Right lobe of liver (tissue), 6 donors: ENCODE measurements around the gene PINK1. TPM values are rescaled to one million over a fixed set of nuclear protein-coding genes. Genes with fewer than 3 reads are reported as not detected.

Experiments
- ATAC-seq, 4 donors: fragments of 200-7000 bp; cut with Tn5 transposase; one replicate each; pipeline ENCODE4 v1.9.1; 2020; ENCODE audit warnings: mild to moderate bottlenecking in 4 of 4, moderate library complexity in 4 of 4
- DNase-seq, 3 donors: peaks; one replicate each; pipeline ENCODE4 v3.0.0-alpha.2; 2020
- H3K27ac ChIP-seq, 3 donors: fragments of 200-600 bp; one replicate each; pipeline ENCODE4 v1.8.0; 2022
- H3K27me3 ChIP-seq, 2 donors: fragments of 200-600 bp; one replicate each; pipeline ENCODE4 v1.8.0; 2022
- H3K36me3 ChIP-seq, 4 donors: fragments of 200-600 bp; sonication (generic) in 1 of 4; one replicate each; pipeline versions ENCODE4 v1.5.1 to v1.8.0; 2017 to 2022; ENCODE audit warnings: control low read depth in 1 of 4
- H3K4me1 ChIP-seq, 4 donors: fragments of 200-600 bp; sonication (generic) in 1 of 4; one replicate each; pipeline versions ENCODE4 v1.5.1 to v1.8.0; 2017 to 2022; ENCODE audit warnings: control low read depth in 1 of 4
- H3K4me3 ChIP-seq, 3 donors: fragments of 200-600 bp; one replicate each; pipeline ENCODE4 v1.8.0; 2022
- H3K9me3 ChIP-seq, 4 donors: fragments of 200-600 bp; sonication (generic) in 1 of 4; one replicate each; pipeline versions ENCODE4 v1.5.1 to v1.8.0; 2017 to 2022; ENCODE audit warnings: control low read depth in 1 of 4
- POLR2A ChIP-seq: fragments of 450-650 bp; IDR thresholded peaks from one replicate; pipeline ENCODE4 v1.6.1; 2017; ENCODE audit warnings: antibody characterized with exemption, mild to moderate bottlenecking
- WGBS: methylation state at CpG from one replicate; pipeline ENCODE4 v1.1.6; 2018; ENCODE audit warnings: low coverage, low lambda C conversion rate; ENCODE audit not compliant: insufficient coverage; ENCODE audit errors: missing lambda C conversion rate; 5-methylcytosine and 5-hydroxymethylcytosine counted together
- intact Hi-C, 2 donors: fragments of 100-400 bp; cut with DNase I; formaldehyde crosslinking; loops; one replicate each; pipeline versions ENCODE4 v1.11.2 to v1.14.1; 2022
- total RNA-seq, 6 experiments: library from RNA; depleted of rRNA in 2 of 6; stranded (reverse); fragments of >200 nt in 2 of 6; fragmentation: NEBNext Ultra II Directional in 3 of 6; extraction: Animal tissue kit (Norgen Biotek cat#: 25700) in 3 of 6; gene quantifications; one replicate each; pipeline versions ENCODE4 v1.1.0 to v1.2.4, GENCODE V29; 2016 to 2023
- TF ChIP-seq, protein P1 (sequence below), 4 donors: fragments of 200-600 bp in 3 of 4; fragments of 450-650 bp in 1 of 4; IDR thresholded peaks; one replicate each; pipeline versions ENCODE4 v1.5.1 to v1.8.0; 2016 to 2022; ENCODE audit warnings: antibody characterized with exemption in 4 of 4, mild to moderate bottlenecking in 2 of 4
- donor health status: DM: no; HTN: yes; CAD: no.
- donor health status: DM: no; HTN: no; CAD: no.
- donor health status: DM: no; HTN: no; CAD: no.
- donor health status: DM: no; HTN: yes; CAD: no.
- donor health status: DM: no; HTN: yes; CAD: no.

PINK1 gene
- total RNA-seq, 6 experiments from 2014 or later = 67.3 to 94.1 (median 83.0) TPM

DNA sequence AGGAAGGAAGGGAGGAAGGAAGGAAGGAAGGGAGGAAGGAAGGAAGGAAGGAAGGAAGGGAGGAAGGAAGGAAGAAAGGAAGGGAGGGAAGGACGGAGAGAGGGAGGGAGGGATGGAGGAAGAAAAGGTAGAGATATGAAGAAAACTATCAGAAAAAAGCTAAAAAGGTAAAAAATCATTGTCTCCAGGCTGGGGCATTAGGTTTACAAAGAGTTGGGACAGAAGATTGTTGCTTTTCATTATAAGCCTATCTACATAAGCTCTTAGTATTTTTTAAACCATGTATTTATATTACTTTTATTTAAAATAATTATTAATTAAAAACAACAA lies 7.2 kb upstream of the PINK1 start:
- H3K27ac ChIP-seq = no peak overlapping the region
- H3K36me3 ChIP-seq = no peaks in the 10 kb centered on the region
- H3K4me1 ChIP-seq = no peaks in the 10 kb centered on the region
- no peak for ATAC-seq
- H3K9me3 ChIP-seq = no peaks in the 10 kb centered on the region
- DNase-seq = no peak
- 57% methylated on average over 1 of the region's 1 CpG for WGBS
- no peak for TF ChIP-seq POLR2A
- TF ChIP-seq, protein P1, sequence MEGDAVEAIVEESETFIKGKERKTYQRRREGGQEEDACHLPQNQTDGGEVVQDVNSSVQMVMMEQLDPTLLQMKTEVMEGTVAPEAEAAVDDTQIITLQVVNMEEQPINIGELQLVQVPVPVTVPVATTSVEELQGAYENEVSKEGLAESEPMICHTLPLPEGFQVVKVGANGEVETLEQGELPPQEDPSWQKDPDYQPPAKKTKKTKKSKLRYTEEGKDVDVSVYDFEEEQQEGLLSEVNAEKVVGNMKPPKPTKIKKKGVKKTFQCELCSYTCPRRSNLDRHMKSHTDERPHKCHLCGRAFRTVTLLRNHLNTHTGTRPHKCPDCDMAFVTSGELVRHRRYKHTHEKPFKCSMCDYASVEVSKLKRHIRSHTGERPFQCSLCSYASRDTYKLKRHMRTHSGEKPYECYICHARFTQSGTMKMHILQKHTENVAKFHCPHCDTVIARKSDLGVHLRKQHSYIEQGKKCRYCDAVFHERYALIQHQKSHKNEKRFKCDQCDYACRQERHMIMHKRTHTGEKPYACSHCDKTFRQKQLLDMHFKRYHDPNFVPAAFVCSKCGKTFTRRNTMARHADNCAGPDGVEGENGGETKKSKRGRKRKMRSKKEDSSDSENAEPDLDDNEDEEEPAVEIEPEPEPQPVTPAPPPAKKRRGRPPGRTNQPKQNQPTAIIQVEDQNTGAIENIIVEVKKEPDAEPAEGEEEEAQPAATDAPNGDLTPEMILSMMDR (IDR thresholded peaks at IDR 0.05) = no peak
- intact Hi-C loops = no loop called here
- no peak overlapping the region for H3K4me3 ChIP-seq
- H3K27me3 ChIP-seq = no peaks in the 10 kb centered on the region

DNA sequence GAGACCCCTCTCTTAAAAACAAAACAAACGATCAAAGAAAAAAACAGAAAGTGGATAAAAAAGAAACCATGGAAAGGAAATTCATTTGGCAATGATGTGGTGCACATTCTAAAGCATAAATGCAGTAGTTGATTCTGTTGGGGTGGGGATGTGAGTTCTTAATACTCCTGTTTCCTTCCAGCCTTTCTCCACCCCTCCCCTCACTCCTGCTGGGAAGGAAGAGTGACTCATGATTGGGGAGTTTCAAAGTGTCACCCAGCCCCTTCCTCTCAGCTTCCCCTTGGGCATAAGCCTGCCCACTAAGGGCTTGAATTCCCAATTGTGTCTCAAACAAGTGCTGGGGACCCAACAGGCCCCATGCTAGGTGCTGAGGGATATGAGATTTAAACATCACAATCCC lies 6.7 kb upstream of the PINK1 start:
- Histone ChIP-seq H3K4me3 (no peak overlapping the region), H3K36me3 (no peaks in the 10 kb centered on the region), H3K27ac (no peak overlapping the region), H3K4me1 (no peaks in the 10 kb centered on the region), H3K9me3 (no peaks in the 10 kb centered on the region), H3K27me3 (no peaks in the 10 kb centered on the region)
- ATAC-seq (no peak), DNase-seq (no peak)
- TF ChIP-seq, protein P1 (IDR thresholded peaks at IDR 0.05) = no peak
- no peak for TF ChIP-seq POLR2A
- intact Hi-C loops = no loop called here
- WGBS = 38% methylated on average over 1 of the region's 1 CpG

GRCh38 chr1:20630729-20631128 lies 2.5 kb upstream of the PINK1 start:
- intact Hi-C loops = no loop called here

GRCh38 chr1:20632386-20632785 lies 872 bp upstream of the PINK1 start:
- no peak for ATAC-seq
- Histone ChIP-seq H3K9me3 (no peaks in the 10 kb centered on the region), H3K27ac (no peak overlapping the region), H3K27me3 (no peaks in the 10 kb centered on the region), H3K4me3 (no peak overlapping the region), H3K4me1 (peaks cover 0 to 19% (median 9%) of the 10 kb centered on the region in 4 donors), H3K36me3 (peaks cover 0 to 7% (median 0%) of the 10 kb centered on the region in 4 donors)
- peak in 1 of 3 donors; percentile 3 for DNase-seq
- WGBS = 90% methylated on average over 2 of the region's 3 CpGs
- TF ChIP-seq POLR2A = no peak
- TF ChIP-seq, protein P1 (IDR thresholded peaks at IDR 0.05) = no peak
- intact Hi-C loops = no loop called here

More at GRCh38 chr1:20630729-20631128, 2.5 kb upstream of the PINK1 start:
- WGBS = 55% methylated on average over 4 of the region's 4 CpGs
- Histone ChIP-seq H3K27me3 (no peaks in the 10 kb centered on the region), H3K9me3 (no peaks in the 10 kb centered on the region), H3K36me3 (no peaks in the 10 kb centered on the region), H3K27ac (no peak overlapping the region), H3K4me1 (peaks cover 0 to 19% (median 9%) of the 10 kb centered on the region in 4 donors), H3K4me3 (no peak overlapping the region)
- TF ChIP-seq, protein P1 (IDR thresholded peaks at IDR 0.05) = no peak
- TF ChIP-seq POLR2A = no peak
- DNase-seq (no peak), ATAC-seq (no peak)
